Suppressor macrophage treated with lipopolysaccharide for 1 hour (primary cell): ENCODE results near the gene THEM4.
"Not testable (repeated sequence)": the region's sequence is repeated elsewhere in the genome, so short reads cannot be mapped to it uniquely, and the experiment has no call there.

Experiments used
- DNase-seq, 3 donors: peaks; one replicate each; pipeline ENCODE4 v3.0.0-alpha.2; 2020 to 2022

THEM4 gene

DNA sequence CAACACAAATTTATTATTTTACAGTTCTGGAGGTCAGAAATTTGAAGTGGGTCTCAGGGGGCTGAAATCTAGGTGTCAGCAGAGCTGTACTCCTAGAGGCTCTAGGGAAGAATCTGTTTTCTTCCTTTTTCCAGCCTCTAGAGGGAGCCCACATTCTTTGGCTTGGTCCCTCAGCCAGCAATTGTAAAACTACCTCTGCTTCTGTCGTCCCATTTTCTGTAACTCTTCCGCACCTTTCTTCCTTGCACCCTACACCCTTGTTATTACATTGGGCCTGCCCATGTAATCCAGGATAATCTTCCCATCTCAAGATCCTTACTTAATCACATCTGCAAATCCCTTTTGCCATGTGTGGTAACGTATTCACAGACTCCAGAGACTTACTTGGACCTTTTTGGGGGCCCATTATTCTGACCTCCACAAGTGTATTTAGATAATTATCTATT lies 24.8 kb upstream of the THEM4 start:
- DNase-seq: peak; percentile 78 to 85 (median 80)

DNA sequence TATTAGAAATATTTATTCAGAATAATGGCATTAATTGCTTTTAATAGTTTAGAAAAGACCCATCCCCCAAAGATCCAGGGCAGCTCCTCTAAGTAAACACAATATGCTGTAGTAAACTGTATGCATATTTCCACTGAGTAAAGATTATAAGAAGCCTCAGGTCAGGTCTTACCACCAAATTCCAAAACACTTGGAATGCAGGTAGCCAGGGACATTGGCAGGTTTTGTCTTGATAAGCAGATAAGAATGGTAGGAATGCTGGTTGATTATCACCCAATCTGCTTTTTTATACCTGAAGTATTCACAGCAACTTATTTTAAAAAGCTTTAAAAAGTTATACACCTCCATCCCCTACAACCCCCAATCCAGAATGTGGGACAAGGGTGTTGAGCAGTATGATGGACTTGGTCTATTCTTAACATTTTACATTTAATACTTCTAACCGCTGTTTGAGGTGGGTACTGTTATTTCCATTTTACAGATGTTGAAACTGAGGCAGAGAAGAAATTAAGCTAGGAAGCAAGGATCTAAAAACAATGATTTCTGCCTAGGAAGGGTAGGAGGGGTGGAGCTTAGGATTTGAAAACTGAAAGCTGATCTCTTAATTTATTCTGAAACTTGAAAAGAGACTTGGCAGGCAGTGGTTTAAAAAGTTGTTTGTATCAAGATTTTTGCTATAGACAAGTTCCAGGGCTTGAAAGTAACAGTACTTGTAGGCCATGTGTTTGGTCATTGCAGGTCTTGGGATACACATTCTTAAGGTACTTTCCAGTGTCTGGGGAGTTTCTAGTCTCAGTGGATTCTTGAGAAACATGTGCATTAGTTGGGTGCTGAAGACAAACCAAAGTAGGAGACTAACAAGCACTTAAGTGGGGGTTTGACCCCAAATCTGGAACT lies 15.6 kb upstream of the THEM4 start:
- DNase-seq: peak; percentile 63 to 72 (median 68)

DNA sequence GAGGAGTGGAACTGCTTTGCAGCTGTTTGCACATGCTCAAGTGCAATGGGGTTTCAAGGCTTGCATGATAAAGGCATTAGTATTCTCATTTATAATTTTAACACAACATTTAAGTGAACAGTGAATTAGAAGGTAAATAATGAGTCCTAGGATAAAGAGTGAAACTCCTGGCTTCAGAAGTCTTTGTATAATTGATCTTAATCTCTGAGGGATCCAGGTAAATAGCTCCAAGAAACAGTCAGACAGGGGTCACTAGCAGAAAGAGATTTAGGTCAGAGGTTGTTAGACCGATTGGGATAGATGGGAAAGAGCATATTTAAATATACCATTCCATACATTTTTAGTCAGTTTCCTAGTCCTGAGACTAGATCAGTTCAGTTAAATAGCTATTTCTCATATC lies 14.1 kb upstream of the THEM4 start:
- no peak for DNase-seq

DNA sequence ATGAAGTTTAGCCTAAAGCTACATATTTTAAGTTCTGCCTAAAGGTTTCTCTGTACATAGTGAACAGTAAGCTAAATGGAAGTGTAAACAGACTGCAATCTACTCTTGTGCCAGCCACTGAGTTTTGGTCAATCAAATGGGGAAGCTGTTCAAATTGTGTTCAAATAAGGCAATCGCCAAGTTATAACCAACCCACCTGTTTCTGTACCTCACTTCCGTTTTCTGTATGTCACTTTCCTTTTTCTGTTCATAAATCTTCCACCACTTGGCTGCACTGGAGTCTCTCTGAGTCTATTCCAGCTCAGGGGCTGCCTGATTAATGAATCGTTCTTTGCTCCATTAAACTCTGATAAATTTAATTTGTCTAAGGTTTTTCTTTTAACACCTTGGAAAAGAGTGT lies 10.8 kb upstream of the THEM4 start:
- DNase-seq: peak; percentile 62 to 87 (median 86)

DNA sequence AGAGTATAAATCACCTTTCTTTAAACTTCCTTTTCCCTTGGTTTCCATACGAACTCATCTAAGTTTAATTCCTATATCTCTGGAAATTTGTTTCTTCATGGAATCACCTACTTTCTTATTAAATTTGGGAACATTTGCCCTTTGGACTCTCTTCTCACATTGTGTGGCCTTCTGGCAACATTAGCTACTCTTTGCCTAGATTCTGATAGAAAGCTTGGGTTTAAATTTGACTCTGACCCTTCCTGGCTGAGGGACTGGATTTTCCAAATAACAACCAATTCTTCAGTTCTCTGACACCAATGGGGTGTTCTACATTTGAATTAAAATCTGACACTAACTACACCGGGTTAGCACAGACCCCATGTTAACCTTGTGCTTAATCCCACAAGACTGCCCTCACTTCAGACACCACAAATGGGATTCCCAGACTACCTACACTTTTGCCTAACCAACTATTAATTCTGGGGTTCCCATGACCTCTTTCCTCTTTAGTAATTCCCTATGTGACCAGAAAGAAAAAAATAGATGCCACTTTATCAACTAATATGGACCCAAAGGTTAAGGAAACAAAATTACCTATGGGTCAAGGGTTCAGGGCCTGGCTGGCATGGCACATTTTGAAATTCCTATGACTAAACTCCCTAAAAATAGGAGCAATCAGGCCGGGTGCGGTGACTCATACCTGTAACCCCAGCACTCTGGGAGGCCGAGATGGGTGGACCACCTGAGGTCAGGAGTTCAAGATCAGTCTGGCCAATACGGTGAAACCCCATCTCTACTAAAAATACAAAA lies 9.7 kb upstream of the THEM4 start:
- DNase-seq: peak; percentile 60 to 65 (median 64)

DNA sequence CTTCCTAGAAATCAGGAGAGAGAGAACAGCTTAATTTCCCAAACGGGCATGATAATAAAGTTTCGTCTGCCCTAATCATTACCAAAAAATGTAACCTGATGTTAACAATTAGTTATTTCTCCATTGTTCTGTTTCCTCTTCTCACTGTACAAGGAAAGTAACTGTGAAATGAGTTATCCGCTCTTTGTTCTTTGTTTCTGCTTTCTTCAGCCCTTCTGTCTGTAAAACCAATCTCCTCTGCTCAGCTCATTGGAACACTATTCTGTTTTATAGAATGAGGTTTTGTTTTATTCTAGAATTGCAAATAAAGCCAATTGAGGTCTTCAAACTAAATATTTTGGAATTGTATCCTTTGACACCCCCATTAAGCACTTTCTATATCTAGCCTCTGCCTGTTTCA lies 8.8 kb upstream of the THEM4 start:
- no peak for DNase-seq

DNA sequence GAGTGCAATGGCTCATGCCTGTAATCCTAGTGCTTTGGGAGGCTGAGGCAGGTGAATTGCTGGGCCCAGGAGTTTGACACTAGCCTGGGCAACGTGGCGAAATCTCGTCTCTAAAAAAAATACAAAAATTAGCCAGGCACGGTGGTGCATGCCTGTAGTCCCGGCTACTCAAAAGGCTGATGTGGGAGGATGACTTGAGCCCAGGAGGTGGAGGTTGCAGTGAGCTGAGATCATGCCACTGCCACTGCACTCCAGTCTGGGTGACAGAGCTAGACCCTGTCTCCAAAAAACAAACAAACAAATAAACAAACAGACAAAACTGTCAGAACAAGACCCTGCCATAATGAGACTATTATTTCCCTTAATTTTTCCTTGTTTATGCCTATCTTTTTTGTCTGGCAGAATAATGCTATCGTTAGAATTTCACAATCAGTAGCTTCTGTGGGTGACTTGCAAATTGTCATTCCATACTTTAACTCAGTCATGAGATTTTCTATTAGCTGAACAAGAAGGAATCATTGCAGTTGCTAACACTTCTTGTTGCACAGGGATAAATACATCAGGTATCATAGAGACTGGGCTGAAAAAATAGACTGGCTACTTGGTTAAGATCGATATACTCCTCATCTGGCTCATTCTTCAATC lies 7.5 kb upstream of the THEM4 start:
- peak; percentile 49 to 59 (median 59) for DNase-seq

DNA sequence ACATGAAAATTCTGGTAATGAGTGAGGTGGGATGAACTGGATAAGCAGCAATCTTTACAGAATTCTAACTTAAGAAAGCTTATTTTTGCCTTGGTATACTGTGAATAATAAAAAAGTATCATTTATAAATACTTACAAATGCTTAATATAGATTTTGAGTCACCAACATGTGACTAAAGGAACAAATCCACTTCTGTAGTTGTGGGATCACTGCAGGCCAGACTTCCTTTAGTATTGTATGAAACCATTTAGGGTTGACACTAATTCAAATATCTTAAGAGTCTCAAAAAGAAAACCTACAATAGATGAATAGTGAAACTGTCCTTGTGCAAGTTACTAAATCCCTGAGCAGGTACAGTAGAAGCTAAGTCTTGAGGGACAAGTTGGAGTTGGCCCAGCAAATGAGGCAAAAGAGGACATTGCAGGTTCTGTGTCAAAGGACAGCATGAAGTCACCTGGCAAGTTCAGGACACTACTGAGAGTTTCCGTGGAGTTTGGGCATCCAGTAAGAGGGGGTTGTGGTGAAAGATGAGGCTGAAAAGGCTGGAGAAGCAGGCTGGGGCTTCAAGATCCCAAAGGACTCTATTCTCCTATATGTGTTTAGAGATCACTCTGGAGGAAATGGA lies 5.9 kb upstream of the THEM4 start:
- peak; percentile 31 to 67 (median 53) for DNase-seq

DNA sequence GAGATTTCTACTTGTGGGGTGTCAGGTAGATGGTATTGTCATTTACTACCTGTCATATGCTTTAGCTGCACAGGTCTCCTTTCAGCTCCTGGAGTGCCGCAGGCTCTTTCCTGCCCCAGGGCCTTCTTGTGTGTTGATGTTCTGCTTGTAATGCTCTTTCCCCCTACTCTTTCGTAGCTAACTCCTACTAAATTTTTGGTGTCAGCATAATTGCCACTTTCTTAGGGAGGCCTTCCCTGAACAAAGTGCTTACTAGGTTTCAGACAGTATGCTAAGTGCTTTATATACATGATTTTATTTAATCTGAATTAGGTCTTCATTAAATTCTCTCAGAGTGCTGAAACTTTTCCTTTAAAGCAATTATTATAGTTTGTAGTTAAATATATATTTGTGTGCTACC lies 4.8 kb upstream of the THEM4 start:
- DNase-seq: no peak

DNA sequence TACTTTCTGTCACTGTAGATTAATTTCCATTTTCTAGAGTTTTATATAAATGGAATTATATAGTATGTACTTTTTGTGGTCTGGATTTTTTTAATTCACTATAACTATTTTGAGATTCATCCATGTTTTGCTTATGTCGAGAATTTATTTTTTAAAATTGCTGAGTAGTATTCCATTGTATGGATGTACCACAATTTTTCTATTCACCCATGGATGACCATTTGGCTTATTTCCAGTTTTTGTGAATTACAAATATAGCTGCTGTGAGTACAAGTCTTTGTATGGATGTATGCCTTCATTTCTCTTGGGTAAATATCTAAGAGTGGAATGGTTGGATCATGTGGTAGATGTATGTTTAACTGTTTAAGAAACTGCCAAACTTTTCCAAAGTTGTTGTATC lies 3.7 kb upstream of the THEM4 start:
- DNase-seq: no peak

DNA sequence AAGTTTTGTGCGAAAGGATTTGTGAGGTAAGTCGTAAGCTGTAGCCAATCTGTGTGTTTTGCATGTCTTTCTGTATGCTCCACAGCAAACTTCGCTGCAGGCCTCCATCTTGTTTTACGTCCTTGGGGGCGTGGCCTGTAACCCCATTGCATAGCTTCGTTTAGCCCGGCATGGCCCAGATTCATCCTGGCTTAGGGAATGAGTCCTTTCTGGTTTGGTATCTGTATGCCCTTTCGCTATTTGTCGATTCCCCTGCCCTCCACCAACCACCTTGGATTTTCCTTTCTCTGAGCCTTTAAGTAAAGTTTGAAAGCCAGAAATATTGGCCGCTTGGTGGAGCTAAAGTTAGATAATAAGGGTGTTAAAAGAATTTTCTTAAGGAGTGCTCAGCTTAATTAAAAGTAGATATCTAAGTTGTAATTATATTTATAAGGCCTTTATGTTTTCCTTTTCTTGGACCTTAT lies 1.1 kb downstream of the THEM4 start:
- no peak for DNase-seq

DNA sequence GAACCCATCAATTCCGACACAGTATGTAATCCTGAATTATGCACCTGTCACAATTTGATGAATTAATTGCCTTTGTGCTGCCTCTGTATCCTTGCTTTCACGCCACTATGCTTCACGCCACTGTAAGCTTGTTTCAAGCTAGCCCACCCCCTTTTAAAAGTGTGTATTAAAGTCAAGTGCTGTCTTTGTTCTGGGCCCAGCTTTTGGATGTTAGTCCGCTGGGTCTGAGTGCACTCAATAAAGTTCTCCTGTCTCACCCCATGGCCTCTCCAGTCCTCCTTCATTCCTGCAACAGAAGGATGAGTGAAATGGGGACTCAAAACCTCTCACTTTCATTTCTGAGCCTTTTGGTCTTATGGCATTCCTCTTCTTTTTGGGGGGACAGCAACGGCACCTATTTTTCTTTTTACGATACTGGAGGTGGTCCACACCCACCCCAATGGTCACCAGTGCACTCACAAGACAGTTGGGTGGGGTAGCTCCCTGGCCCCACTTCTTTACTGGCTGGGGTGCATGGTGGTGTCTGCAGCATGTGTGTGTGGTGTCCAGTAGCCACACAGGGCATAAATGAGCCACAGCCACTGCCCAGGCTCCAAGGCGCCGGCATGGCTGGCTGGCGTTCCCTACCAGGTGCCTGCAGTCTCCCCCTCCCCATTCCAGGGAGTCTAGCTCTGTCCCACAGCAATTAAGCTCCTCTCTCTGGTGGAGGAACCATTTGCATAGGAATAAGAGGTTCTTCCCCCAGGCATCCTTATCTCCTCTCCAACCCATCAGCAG lies 1.8 kb downstream of the THEM4 start:
- peak in 1 of 3 donors; percentile 14 for DNase-seq

DNA sequence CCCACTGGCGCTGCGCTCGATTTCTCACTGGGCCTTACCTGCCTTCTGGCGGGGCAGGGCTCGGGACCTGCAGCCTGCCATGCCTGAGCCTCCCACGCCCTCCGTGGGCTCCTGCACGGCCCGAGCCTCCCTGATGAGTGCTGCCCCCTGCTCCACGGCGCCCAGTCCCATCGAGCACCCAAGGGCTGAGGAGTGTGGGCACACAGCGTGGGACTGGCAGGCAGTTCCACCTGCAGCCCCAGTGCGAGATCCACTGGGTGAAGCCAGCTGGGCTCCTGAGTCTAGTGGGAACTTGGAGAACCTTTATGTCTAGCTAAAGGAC lies 3.0 kb downstream of the THEM4 start:
- DNase-seq: not testable (repeated sequence)

DNA sequence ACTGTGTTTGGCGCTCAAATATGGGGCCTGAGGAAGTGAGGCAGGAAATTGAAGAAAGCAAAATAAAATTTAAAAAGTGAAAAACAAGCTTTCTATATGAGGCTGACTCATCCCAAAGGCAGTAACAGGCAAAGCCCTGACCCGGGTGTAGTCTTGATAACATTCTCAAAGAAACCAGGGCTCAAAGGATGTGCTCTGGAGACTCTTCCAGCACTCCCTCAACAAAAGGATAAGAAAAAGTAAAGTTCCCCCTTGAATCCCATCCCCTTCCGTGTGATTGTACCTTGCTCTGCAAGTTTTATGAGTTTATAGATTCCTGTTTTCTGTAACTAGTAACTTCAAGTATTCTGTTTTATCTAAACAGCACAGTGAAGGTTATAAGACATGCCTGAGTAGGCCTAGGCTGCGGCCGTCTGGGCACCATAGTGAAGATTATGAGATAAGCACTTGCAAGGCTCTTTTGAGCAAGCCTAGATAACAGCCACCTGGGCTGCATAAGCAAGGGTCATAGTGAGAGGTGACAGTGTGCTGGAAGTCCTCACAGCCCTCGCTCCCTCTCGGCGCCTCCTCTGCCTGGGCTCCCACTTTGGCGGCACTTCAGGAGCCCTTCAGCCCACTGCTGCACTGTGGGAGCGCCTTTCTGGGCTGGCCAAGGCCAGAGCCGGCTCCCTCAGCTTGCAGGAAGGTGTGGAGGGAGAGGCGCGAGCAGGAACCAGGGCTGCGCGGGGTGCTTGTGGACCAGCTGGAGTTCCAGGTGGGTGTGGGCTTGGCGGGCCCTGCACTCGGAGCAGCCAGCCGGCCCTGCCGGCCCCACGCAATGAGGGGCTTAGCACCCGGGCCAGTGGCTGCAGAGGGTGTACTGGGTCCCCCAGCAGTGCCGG lies 3.6 kb downstream of the THEM4 start:
- DNase-seq: not testable (repeated sequence)

DNA sequence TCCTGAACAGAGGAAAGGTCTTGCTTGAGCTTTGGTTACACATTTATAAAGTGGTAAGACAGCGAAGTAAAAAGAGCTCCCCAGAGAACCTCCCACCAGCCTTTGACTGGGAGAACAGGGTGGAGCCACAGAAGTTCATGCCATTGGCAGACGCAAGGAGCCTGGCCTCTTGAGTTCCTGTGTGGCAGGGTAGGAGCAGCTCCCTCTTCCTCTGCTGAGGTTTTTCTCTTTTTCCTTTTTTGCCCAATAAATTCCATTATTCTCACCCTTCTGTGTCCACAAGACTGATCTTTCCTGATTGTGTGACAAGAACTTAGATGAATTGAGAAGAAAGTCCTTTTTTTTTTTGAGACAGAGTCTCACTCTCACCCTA lies 4.3 kb downstream of the THEM4 start:
- no peak for DNase-seq

DNA sequence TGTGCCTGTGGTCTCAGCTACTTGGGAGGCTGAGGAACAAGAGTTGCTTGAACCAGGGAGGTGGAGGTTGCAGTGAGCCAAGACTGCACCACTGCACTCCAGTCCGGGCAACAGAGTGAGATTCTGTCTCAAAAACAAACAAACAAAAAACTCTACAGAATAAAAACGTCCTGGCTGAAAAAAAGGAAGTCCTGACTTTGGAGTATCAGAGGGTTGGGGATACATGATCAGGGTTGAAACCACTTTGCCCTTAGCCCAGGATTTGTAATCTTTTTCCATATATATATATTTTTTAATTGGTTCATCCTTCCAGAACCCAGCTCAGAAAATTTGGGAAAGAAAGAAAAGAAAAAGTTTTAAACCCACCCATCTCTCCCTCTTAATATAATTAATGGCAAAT lies 6.5 kb downstream of the THEM4 start:
- DNase-seq: no peak

DNA sequence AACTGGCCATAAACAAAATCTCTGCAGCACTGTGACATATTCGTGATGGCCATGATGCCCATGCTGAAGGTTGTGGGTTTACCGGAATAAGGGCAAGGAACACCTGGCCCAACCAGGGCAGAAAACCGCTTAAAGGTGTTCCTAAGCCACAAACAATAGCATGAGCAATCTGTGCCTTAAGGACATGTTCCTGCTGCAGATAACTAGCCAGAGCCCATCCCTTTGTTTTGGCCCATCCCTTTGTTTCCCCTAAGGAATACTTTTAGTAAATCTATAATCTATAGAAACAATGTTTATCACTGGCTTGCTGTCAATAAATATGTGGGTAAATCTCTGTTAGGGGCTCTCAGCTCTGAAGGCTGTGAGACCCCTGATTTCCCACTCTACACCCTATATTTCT lies 8.5 kb downstream of the THEM4 start:
- DNase-seq: not testable (repeated sequence)

DNA sequence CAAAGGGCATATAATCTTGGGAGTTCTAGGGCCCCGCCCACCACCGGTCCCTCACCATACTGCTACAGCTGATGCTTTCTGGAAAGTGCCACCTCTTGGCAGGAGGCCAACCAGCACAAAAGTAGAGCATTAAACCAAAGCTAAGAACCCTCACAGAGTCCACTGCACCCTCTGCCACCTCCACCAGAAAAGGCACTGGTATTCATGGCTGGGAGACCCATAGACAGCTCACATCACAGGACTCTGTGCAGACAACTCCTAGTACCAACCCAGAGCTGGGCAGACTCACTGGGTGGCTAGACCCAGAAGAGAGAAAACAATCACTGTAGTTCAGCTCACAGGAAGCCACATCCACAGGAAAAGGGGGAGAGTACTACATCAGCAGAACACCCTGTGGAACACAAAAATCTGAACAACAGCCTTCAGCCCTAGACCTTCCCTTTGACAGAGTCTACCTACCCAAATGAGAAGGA lies 10.8 kb downstream of the THEM4 start:
- no peak for DNase-seq

DNA sequence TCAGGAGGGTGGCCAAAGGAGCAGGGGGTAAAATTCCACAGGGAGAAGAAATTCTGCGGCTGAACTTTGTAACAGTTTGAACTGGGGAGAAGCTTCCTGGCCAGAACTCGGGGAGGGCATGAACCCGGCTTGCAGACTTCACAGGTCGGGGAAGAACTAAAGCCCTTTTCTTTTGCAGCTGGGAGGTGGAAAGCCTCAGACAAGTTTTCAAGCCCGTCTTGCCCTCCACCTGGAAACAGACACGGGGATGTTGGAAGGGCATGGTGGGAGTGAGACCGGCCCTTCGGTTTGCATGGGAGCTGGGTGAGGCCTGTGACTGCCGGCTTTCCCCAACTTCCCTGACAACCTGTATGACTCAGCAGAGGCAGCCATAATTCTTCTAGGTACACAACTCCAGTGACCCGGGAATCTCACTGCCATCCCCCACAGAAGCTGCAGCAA lies 11.3 kb downstream of the THEM4 start:
- no peak for DNase-seq

DNA sequence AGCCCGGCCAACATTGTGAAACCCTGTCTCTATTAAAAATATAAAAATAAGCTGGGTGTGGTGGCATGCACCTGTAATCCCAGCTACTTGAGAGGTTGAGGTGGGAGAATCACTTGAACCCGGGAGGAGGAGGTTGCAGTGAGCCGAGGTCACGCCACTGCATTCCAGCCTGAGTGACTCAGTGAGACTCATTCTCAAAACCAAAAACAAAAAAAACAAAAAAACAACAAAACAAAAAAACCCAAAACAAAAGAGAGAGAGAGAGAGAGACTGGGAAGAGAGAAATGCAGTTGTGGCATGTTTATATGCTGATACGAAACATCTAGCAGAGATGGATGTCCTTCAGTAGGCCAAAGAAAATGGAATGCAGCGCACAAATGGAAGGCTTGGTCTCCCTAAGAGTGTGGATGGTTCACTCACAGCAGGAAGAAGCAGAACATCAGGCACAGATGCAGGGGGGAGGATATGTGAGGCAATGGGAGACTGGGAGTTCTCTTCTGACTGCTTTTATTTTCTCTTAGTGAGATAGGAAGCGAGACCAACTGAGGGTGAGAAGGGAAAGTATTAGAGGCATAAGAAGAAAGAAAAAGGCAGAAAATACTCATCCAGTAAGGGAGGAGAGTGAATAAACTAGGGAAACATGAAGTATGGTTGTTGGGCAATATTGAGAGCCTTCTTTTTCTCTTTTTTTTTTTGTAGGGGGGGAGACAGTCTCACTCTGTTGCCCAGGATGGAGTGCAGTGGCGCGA lies 16.0 kb downstream of the THEM4 start:
- no peak for DNase-seq
